AG10803 (cell line): Measurements from ENCODE around the gene SLX1A.

Experiments used
- DNase-seq: peaks from one replicate; pipeline ENCODE4 v3.0.0; 2010; ENCODE audit warnings: low read depth
- H3K4me3 ChIP-seq: 2 replicates; pipeline ENCODE4 v1.5.1; 2011; ENCODE audit warnings: mild to moderate bottlenecking, low read length, control low read depth
- TF ChIP-seq, protein P1 (sequence below): conservative IDR thresholded peaks from 2 replicates; pipeline ENCODE4 v1.5.1; 2011; ENCODE audit warnings: mild to moderate bottlenecking, low read length, control low read depth, inconsistent platforms

SLX1A gene

DNA sequence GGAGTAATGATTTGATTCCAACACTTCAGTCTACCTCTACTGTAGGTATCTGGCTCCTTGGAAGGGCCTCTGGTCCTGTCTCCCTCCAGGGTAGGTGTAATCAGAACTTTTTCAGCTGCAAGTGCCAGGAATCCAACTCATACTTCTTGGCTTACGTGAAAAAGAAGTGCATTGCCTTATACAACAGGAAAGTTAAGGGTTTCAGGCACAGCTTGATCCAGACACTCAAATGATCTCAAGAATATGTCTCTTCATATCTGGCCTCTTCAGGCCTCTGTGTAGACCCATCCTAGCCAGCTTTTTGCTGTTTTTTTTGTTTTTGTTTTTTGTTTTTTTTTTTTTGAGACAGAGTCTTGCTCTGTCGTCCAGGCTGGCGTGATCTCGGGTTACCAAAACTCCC is 14.5 kb upstream of the SLX1A start:
- no peak overlapping the region for H3K4me3 ChIP-seq
- no peak for DNase-seq
- TF ChIP-seq, protein P1, sequence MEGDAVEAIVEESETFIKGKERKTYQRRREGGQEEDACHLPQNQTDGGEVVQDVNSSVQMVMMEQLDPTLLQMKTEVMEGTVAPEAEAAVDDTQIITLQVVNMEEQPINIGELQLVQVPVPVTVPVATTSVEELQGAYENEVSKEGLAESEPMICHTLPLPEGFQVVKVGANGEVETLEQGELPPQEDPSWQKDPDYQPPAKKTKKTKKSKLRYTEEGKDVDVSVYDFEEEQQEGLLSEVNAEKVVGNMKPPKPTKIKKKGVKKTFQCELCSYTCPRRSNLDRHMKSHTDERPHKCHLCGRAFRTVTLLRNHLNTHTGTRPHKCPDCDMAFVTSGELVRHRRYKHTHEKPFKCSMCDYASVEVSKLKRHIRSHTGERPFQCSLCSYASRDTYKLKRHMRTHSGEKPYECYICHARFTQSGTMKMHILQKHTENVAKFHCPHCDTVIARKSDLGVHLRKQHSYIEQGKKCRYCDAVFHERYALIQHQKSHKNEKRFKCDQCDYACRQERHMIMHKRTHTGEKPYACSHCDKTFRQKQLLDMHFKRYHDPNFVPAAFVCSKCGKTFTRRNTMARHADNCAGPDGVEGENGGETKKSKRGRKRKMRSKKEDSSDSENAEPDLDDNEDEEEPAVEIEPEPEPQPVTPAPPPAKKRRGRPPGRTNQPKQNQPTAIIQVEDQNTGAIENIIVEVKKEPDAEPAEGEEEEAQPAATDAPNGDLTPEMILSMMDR: no peak

DNA sequence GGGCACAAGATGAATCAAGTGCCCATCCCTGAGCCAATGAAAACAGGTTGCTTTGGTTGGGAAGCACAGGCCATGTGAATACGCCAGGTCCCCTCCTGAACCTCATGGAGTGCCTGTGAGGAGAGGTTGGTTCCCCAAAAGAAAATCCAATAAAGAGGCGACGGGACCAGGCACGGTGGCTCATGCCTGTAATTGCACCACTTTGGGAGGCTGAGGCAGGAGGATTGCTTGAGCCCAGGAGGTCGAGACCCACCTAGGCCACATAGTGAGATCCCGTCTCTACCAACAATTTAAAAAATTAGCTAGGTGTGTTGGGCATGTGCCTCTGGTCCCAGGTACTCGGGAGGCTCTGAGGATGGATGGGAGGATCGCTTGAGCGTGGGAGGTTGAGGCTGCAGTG is 13.7 kb upstream of the SLX1A start:
- TF ChIP-seq, protein P1: no peak
- H3K4me3 ChIP-seq: no peak overlapping the region
- no peak for DNase-seq

DNA sequence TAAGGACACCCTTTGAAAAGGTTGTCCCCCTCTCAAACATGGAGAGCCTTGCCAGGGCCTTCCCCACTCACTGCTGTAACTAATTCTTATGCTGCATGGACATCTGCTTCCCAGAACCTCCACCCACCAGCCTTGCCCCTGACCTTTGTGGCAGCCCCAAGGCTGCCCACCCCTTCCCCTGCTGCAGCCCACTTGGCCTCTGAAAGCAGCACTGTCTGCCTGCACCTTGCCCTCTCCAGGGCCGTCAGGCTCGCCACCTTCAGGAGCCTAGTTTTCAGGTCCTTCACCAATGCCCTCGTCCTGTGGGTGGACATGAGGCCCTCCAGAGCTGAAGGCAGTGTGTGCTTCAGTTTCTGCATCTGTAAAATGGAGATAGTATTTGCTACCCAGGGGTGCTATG is 12.9 kb upstream of the SLX1A start:
- no peak overlapping the region for H3K4me3 ChIP-seq
- TF ChIP-seq, protein P1: no peak
- no peak for DNase-seq

DNA sequence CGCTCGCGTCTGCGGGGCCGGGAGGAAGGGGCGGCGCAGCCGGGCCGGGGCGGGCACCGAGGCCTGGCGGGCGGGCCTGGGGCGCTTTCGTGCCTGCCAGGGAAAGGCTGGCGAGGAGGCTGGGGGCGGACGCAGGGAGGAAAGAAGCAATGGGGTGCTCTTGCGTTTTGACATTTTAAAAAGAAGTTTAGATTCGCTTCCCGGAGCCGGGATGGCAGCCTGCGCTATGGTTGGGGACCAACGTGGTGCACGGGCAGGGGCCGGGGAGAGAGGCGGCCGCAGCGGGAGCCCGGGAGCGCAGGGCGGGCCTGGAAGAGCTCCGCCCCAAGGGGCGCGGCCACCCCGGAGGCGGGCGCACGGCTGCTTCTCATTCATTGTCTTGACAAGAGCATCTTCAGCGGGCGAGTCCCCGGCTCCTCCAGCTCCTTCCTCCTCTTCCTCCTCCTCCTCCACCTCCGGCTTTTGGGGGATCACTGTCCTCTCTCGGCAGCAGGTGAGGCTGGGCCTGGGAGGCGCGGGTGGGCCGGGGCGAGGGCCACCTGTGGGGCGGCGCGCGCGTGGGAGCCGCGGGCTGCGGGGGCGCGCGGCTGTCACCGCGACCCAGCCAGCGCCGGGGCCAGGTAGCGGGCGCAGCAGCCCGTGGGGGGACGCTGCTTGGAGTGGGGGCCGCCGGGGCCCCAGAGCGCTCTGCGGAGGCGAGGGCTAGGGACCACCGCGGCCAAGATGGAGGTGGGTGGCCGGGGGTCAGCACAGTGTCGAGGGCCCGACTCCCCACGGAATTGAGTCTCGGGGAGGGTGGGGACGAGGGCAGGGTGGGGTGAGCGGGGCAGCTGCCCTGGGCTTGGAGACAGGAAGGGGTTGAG is 10.2 kb upstream of the SLX1A start, which contains the start of gene CORO1A:
CORO1A (plus strand) TSS at position 370 of the 863 bp plus-strand sequence. CDS start 1,608 bp downstream, outside the sequence.
- TF ChIP-seq, protein P1: no peak

DNA sequence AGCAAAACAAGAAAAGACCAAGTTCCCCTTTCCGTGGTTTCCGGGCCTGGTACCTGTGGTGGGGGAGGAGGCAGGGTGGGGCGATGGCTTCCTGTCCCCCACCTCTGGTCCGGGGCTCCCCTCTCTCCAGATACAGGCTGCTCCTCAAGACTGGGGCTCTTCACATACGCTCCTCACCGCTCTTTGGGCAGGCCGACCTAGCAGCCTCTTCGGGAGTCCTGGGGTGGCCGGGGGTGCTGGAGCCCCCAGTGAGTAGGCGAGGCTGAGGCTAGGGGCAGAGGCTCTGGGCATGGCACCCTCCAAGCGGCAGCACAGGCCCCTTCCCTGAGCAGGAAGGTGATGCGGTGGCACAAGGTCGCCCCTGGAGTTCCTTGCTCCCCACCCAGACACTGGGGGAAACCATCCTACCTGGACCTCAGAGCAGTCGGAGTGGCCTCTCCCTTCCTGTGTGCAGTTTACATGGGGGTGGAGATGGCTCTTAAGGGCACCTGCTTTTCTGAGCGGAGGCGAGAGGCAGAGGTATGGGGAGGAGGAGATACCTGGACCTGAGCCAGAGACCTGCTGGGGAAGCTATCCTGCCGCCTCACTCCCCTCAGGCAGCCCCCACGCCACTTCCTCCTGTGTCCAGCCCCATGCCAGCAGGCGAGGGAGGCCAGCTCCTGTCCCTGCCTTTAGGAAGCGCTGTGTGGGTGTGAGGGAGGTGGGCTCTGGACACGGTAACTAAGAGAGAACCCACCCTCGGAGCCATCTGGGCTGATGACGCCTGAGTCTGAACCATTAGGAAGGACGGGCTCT is 9.4 kb upstream of the SLX1A start:
- H3K4me3 ChIP-seq: no peak overlapping the region
- no peak for DNase-seq
- TF ChIP-seq, protein P1: no peak

More for the DNA sequence above, 10.2 kb upstream of the SLX1A start, which contains the start of gene CORO1A:
- peak; percentile 64 for DNase-seq
- H3K4me3 ChIP-seq: peak within 1 kb of the TSS; percentile 64

DNA sequence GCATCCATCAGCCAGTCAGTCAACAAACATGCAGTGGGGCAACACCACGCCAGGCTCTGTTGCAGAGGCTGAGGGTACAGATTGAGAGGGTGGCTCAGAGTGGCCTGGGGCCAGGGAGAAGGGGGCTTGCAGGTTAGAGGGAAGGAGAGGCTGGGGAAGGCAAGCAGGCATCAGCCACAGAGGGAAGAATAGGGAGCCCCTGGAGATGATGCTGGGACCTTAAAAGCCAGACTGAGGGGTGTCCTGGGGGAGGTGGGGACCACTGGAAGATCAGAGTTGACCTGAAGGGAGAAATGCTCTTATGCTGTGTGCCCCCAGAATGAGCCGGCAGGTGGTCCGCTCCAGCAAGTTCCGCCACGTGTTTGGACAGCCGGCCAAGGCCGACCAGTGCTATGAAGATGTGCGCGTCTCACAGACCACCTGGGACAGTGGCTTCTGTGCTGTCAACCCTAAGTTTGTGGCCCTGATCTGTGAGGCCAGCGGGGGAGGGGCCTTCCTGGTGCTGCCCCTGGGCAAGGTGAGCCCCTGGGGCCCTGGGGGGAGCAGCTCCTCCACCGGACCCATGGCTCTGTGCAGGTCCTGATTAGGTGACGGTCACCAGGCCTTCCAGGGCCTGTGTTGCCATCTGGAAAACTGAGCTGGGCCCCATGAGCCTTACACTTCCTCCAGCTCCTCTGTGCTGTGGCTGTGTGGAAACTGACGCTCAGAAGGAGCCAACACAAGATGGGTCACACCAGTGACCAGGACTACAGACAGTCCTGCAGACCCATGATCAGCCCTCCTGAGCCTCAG is 8.6 kb upstream of the SLX1A start:
- no peak for DNase-seq
- TF ChIP-seq, protein P1: no peak
- no peak overlapping the region for H3K4me3 ChIP-seq
